OCI-LY1 (cell line): ENCODE measurements around the gene MCHR2.

Experiments
- CTCF ChIP-seq: fragments of 200-600 bp; sonication (generic), shearing (Covaris generic); IDR thresholded peaks from 2 replicates; pipeline ENCODE4 v1.5.1; 2017; ENCODE audit warnings: mild to moderate bottlenecking, antibody characterized with exemption, low read length, moderate library complexity, mixed read lengths
- EZH2 ChIP-seq: fragments of 200-600 bp; sonication (generic), shearing (Covaris generic); IDR thresholded peaks from 2 replicates; pipeline ENCODE4 v1.8.0; 2017; ENCODE audit warnings: borderline replicate concordance, mixed run types, mild to moderate bottlenecking, antibody characterized with exemption, low read length, moderate library complexity, mixed read lengths

GRCh38 chr6:99905209-99906106 is 88.6 kb downstream of the MCHR2 start:
- TF ChIP-seq CTCF (peak; percentile 67), EZH2 (no peak)
